Kidney tubule cell (primary cell): ENCODE data around the gene SERPINB2.
A peak's percentile ranks its signal among the peaks of the same experiment; 100 is the strongest.
"Not testable (repeated sequence)": the region's sequence is repeated elsewhere in the genome, so short reads cannot be mapped to it uniquely, and the experiment has no call there.

Experiments
- DNase-seq: peaks from one replicate; pipeline ENCODE4 v3.0.0-alpha.2; 2018; ENCODE audit warnings: low spot score

SERPINB2 gene

DNA sequence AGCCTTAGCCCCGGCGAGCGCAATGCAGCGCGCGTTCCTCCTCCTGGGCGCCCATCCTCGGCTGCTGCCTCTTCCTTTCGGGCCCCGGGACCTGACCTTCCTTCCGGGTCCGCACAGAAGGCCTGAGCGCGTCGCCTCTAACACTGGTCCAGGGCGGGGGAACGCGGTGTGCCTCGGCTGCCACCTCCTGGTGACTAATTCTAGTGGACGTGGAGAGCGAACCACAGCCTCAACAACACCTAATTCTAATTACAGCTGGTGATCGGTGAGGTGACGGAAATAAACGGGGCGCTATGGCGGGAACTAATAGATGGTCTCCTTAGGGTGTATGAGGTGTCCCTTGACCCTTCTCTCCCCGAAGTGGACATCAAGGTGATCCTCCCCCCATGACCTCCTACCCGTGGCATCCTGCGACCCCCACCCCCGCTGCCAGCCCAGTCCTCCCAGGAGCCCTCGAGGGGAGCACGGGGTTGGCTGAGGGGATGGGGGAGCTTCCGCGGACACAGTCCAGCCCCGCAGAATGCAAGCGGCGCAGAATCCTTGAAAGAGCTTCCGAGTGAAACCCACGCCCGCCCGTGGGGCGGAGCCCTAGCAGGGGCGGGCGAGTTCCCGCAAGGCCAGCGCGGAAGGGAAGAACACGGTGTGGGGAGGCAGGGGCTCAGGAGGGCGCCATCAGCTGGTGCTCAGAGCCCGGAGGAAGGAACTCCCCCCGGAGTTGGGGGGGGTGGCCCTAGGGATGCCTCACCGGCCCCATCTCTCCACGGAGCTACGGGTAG, 48.8 kb downstream of the SERPINB2 start:
- DNase-seq: peak; percentile 82

DNA sequence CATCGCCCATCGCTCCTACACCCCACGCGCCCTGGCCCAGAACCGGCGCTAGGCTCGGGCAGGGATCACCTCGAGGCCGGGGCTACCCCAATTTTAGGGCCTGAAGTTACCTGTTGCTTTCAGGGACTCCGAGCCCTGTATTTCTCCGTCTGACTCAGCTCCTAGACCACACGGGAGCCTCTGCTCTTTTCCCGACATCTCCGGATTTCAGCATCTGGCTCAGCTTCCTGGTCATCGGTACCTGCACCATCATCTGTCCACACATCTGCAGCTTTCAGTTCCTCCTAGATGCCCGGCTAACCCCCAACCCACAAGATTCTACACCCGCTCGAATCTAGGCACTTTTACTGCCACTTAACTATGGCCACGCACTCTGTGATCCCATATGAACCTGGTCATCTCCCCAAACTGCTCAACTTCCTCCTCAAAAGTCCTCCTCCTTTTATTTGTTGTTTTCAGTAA, 49.5 kb downstream of the SERPINB2 start:
- no peak for DNase-seq

DNA sequence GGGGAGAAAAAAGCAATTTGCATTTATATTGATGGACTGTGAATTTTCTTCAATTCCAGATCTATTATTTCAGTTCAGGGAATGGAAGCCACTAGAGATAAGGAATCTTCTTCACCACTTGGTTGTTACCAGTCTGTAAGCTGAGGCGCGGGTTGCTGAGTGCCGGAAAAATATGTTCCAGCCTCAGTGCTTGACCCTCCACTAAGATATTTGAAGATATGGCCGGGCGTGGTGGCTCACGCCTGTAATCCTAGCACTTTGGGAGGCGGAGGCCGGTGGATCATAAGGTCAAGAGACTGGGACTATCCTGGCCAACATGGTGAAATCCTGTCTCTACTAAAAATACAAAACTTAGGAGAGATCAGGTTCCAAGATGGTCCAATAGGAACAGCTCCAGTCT, 52.5 kb downstream of the SERPINB2 start:
- DNase-seq: no peak

DNA sequence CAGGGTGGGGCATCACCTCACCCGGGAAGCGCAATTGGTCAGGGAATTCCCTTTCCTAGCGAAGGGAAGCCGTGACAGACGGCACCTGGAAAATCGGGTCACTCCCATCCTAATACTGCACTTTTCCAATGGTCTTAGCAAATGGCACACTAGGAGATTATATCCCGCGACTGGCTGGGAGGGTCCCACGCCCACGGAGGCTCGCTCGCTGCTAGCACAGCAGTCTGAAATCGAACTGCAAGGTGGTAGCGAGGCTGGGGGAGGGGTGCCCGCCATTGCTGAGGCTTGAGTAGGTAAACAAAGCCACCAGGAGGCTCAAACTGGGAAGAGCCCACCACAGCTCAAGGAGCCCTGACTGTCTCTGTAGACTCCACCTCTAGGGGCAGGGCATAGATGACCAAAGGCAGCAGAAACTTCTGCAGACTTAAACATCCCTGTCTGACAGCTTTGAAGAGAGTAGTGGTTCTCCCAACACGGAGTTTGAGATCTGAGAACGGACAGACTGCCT, 53.1 kb downstream of the SERPINB2 start:
- not testable (repeated sequence) for DNase-seq

DNA sequence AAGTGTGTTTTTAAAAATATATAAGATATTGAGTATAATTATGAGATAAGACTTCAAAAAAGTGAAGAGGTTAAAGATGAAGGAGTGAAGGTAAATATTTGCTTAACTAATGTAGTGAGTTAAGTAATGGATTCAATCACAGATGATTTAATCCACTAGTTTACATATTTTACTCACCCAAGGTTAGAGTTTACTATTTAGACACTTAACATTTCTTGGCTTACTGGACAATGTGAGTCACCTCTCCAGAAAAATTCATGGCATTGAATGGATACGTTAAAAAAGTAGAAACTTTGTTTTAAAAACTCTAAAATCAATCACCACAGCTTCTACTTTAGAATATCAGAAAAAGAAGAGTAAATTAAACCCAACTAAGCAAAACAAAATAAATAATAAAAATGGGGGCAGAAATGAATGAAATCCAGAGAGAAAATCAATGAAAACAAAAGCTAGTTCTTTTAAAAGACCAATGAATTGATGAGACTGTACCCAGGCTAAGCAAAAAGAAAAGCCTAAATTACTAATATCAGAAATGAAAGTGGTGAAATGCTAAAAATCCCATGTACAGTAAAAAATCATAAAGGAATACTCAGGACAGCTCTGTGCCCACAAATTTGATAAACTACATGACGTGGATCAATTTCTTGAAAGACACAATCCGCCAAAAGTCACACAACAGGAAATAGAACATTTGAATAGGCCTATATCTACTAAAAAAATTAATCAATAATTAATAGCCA, 59.7 kb downstream of the SERPINB2 start:
- DNase-seq: no peak

DNA sequence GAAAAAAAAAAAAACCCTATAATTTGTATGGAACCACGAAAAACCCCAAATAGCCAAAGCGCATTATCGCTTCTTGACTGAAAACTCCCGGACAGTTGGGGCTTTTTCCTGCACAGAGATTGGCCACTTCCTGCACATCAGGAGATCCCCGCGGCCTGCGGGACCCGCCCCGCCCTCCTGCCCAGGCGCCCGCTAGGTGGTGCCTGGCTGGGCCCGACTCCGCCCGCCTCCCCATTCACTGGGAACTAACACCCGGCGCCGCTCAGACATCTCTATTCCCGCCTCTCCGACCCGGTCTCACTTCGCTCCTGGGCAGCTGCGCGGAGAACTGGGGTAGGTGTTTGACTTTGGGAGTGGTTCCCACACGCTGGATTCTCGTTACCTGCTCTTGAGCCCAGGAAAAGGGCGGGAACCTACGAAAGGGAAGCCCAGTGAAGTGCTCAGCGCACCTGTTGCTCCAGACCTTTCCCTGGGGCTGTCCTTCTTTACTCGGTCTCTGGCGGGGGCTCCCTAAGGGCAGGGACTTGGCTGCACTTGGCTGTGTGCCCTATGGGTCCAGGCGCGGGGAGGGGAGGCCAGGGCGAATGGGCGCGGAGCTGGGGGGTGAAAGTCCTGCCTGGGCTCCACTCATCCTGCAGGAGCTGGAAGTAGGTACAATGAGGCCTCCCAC, 61.7 kb downstream of the SERPINB2 start, which contains the start of gene HMSD:
Gene HMSD (plus strand): TSS at position 234 of the 670 bp plus-strand sequence. CDS start 4,155 bp downstream, outside the sequence.
- peak; percentile 59 for DNase-seq

DNA sequence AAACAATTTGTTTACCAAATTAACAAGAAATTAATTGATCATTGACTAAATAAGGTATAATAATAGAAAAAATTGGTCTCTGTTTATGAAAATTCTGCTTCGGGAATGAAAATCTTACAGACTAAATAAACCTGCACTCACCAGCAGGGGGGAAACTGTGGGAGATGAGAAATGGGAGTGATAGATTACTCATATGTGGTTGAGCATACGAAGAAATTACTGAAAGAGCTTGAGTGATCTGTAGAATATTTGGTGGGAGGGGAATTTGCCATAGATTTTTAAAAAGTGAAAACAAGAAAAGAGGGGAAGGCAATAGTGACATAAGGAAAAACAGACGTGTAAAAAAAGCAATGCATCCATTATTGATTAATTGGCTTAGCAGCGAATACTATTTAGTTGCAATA, 63.8 kb downstream of the SERPINB2 start:
- DNase-seq: peak; percentile 14
